Measurements from ENCODE around the gene ALK.

The ALK gene

DNA sequence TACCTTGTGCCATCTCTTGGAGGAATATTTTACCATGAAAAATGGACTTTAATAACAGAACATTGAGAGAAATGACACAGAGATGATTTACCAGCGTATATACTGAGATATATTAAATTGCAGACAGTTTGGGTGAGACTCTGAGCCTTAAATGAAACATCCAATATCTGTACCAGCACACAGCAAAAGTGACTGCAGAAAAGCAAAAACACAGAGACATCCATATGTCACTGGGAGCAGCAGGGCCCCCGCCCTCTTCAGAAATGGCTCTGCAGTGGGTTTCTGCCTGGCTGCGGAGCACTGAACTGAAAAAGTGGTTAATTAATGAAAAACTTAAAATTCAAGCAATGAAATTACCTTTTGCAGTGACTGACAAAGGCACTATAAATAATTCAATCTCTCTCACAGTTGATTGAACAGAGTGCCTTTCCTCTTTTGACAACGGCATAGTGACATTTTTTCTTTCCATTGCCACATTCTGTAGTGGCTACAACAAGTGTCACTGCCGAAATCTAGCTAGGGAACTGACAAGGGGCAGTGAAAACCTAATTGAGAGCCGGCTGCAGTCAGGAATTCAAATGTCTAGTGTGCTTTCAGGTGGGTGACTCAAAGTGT lies 353.4 kb downstream of the ALK start:
- no peak for DNase-seq

DNA sequence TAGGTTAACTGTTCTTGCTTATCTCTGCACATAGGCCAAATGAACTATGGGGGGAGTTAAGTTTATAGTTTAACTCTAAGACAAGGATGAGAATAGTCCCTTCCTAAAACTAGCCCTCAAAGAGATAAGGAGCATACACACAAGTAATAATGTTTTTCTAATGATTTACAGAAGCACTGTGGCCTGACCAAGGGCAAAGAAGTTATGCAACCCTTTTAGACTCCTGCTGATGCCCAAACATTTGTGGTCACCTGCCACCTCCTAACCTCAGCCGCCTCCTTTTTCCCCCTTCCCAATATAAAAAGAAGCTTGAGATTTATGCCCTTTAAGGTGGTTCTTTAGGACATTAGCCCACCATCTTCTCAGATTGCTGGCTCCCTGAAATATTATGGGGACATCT lies 357.7 kb downstream of the ALK start:
- DNase-seq, result no peak

DNA sequence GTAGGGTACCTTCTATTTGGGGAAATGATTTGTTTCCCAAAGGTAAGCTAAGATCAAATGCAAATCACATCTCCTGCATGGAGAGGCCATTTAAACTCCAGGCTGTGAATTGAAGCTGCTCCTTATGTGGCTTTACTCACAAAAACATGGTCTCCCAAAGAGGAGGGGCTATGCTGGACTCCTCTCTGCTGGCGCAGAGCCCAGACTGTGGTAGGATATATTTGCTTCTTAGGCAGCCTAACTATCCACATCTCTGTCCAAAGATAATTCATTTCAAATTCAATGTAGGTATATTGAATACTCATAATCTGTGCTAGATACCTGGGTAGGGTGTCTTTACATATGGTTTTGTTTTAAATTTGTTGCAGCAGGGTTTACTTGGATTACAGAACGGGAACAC lies 358.5 kb downstream of the ALK start:
- no peak for DNase-seq

DNA sequence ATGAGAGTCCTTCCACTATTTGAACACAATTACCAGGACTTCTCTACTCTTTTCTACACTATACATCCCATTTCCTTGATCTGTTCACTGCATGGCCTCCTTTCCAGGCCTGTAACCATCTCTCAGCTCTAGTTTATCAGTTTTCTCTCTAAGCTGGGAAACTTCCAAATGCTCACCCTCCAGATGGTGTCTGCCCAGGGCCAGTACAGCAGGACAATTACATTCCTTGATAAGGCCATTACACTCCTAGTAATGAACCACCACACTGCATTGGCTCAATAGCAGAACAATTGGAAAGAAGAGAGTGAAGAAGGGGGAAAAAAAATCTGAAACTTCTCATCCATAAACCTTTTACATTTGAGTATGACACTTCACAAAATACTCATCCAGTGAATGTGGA lies 359.1 kb downstream of the ALK start:
- DNase-seq, result no peak

DNA sequence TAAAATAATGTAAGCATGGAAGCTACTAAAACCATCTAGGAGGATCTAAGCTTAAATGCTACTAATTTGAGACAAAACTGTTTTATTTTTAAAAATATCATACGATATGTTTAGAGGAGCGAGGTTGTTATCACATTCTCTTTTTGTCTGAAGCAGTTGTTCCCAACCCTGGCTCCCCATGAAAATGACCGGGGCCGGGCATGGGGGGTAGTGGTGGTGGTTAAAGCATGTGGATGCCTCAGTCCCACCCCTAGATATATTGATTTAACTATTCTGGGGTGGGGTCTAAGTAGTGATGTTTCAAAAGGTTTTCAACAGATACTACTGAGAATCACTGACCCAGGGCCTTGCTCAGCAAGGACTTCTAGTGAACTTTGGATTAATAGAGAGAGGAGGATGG lies 359.8 kb downstream of the ALK start:
- no peak for DNase-seq

DNA sequence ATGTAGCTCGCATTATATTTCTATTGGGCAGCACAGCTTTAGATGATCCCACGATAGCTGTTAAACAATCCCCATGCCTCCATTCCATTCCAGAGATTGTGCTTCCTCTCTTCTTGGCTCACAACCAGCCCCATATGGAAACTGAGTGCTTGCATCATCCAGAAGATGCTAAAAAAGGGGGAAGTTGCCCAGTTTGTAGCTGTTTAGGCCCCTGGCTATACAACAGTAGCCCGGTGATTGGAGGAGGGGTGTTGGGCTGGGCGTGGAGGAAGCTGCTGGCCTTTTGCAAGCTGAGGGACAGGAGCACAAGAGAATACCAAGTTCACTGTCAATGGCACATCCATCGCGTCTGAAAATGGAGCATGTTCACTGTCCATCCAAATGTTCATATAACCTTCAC lies 360.2 kb downstream of the ALK start:
- no peak for DNase-seq

DNA sequence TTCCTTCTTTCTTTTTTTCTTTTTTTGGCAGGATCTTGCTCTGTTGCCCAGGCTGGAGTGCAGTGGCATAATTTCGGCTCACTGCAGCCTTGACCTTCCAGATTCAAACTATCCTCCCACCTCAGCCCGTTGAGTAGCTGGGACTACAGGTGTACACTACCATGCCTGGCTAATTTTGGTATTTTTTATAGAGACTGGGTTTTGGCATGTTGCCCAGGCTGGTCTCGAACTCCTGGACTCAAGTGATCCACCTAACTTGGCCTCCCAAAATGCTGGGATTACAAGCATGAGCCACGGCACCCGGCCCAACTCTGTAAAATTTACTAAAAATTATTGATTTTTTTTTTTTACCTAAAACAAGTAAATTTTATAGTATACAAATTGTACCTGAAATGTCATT lies 360.8 kb downstream of the ALK start:
- no peak for DNase-seq

DNA sequence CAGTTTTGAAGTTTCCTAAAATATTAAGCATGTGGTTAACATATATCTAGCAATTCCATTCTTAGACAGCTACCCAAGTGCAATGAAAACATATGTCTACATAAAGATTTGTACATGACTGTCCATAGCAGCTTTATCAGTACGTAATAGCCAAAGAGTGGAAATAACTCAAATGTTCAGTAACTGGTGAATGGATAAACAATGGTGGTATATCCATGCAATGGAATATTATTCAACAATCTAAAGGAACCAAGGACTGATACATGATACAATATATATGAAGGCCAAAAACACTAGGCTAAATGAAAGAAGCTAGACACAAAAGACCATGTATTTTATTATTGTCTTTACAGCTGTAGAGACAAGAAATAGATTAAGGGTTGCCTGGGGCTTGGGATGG lies 361.4 kb downstream of the ALK start:
- DNase-seq, result no peak

DNA sequence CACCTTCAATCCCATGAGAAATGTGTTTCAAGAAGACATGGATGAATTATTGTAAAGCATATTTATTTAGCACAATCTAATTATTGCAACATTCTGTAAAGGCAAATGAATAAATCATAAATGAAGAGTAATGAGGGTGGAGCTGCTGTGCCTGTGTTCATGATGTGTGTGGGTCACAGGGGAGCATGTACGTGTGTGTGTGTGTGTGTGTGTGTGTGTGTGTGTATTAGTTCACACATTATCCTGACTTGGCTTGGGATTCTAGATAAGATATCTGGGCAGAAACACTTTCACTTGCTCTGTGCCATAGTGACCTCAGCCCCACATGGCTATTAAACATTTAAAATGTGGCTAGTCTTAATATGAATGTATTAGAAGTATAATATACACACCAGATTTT lies 361.8 kb downstream of the ALK start:
- no peak for DNase-seq

DNA sequence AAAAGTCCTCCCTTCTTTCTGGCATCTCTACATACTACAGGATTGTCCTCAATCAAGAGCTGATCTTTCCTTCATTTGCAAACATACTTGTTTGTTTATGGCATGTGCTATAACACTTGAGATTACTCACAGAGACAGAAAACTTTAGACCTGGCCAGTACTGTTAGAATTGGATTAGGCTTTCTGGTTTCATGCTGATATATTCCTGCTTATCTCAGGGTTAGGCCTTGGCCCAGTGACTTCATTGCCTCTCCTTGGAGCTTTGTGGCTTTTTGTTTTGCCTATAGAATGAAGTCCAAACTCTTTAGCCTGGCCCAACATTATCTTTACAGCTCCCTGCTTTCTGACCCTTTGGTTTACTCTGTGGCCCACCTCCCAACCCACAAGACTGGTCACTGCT lies 363.3 kb downstream of the ALK start:
- DNase-seq, result no peak

DNA sequence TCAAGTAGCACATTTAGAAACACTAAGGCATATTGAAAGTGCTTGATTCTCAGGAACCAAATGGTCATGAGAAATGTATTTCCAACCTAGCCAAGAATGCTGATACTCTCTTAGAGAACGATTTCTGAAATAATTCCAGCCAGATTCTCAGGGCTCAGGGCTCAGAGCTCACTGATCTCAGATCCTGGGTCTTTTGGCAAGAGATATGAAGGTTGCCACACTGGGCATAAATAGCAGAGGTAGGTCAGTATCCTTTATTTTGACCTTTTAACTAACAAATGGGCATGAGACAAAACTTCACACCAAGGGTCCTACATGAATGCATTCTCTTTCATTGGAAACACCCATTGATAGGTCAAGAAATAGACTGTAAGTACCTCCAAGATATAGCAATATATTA lies 364.1 kb downstream of the ALK start:
- no peak for DNase-seq

DNA sequence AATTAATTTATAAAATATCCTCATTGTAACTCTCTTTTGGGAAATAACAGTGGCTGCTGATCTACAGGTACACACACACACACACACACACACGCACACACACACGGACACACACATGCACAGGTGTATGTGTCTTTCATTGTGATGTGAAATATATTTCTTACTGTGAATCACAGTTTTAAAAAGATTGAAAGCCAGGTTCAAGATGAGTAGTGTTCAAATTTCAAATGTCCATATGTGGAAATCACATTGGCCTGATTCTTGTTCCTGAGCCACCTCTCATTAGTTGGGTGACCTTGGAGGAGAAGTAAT lies 372.4 kb downstream of the ALK start:
- DNase-seq, result no peak

DNA sequence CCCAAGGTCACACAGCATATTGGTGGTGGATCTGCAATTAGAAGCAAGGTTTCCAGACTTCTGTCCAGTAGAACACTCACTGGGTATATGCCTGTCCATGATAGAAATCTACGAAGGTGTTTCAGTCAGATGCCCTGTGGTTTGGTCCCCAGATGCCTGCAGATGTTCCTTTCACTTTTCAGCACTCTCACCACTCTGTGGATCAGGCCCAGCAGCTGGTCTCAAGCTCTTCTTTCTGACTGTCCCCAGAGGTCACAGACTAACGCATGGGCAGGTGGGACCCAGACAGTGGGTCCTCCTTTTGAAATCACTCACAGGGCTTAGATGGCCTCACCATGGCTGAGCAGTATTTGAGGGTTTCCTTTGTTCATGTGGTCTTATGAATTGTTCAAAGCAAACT lies 376.5 kb downstream of the ALK start:
- DNase-seq, result no peak

DNA sequence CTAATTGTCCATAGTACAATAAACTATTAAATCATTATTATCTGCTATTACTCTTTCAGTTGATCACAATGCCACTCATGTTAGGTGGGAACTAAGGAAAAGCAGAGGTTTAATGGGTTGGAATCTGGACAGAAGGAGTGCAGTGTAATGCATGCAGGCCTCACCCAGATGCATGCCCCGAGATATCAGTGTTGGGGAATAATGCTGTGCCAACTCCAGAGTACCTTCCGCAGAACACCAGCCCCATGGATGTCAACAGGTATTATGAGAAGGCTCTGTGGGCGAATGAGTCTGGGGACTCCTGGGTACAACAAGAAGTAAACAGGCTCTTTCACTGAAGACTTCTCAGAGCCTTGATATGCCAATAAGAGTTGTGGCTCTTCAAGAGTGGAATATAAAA lies 377.4 kb downstream of the ALK start:
- no peak for DNase-seq

DNA sequence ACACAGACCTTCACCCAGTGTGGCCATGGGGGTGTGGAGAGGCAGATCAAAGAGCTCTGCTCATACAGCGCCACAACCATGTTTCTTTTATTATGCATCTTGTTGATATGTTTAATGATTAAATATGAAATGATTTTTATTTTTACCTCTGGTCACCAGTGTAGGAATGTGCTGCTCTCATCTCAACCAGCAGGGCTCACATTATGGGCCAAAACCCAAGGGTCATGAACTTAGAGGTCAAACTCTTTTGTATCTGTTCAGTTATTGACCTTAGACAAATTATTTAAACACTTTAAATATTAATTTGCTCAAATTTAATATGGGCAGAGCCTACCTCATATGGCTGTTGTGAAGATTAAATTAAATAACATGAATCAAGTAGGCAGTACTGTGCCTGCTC lies 386.2 kb downstream of the ALK start:
- DNase-seq, result no peak

DNA sequence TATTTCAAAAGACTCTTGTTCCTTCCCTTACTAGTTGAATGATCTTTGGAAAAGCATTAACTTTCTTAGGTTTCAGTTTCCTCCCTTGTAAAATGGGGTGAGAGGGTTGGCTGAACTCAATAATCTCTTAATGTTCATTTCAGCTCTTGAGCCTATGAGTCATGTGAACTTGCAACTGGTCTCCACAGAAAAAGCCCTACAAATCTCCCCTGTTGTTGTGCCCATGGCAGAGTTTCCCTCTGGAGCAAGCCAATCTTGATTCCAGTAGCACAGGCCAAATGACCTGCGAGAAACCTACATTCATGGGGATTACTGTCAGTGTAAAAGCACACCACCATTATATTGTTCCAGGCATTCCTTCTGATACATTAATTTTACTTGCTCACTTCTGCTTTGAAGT lies 388.9 kb downstream of the ALK start:
- DNase-seq, result no peak

DNA sequence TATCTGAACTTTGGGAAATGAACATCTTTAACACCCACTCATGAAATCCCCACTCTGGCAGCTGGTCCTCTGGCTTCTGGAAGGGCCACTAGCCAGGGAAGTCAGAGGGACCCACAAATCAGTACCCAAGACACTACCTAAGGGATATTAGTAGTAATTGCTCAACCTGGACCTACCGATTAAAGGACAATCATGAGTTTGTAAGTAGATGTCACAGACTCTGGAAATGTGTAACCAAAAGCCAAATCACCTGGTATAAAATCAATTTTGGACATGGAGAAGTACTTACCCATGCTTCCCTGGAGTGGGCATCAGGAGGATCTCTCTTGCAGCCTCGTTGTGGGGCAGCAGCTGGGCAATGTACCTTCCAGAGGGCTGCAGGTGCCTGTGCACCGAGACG lies 389.8 kb downstream of the ALK start:
- DNase-seq, result no peak

DNA sequence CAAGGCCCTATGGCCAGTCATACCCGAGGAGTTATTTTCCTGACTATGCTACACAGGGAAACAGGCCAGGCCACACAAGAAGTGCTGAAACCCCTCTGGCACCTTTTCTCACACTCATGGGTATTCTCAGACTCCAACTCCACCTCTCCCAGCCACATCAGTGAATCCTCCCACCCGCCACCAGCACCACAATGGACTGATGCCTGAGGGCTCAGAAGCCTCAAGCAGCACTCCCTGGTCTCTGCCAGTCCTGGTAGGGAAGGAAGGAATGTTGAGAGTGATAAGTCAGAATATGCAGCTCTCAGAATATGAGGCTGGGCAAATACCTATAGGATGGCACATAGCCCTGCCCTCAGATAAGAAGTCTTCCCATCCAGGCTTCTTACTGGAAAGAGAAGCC lies 391.1 kb downstream of the ALK start:
- no peak for DNase-seq

DNA sequence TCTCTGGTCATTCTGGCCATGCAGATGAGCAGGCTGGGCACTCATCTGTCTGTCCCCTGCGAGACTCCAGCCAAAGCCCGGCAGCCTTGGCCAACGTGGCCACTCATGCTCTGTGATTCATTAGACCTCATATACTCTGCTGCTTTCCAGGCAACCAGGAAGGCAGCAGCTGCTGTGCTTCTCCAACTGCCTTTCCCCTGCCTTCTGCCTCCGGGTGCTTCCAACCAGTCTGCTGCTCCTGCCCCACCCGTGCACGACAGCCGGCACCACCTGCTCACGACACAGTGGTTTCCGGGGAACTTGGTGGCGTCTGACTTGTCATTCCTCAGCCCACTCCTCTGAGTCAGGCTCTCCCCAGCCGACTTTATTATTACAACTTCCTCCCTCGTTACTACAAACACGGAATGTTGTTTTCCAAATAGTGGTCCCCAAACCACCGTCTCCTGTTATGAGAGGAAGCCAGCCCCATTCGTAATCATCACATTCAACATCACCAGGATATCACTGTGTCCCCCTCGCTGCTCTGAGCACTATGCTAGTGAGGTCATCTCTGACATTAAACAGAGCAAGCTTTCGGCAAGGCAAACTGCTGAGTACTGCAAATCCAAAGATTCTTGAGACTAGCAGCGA lies 392.4 kb downstream of the ALK start:
- no peak for DNase-seq

DNA sequence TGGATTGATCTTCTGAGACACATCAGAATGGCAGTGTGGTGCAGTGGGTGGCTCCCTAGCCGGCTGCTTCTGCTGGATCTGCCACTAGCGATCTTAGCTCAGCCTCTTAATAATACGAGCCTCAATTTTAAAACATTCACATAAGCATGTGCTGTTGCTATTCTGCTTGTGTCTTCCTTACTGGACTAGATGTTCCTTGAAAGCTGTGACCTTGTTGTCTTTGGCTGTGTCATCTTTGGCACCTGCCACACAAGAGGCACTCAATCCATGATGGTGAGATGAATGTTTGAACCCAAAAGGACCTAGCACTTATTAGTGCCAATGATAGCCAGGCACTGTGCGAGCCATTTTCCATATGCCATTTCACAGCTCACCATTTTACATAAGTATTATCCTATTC lies 393.0 kb downstream of the ALK start:
- DNase-seq, result no peak

DNA sequence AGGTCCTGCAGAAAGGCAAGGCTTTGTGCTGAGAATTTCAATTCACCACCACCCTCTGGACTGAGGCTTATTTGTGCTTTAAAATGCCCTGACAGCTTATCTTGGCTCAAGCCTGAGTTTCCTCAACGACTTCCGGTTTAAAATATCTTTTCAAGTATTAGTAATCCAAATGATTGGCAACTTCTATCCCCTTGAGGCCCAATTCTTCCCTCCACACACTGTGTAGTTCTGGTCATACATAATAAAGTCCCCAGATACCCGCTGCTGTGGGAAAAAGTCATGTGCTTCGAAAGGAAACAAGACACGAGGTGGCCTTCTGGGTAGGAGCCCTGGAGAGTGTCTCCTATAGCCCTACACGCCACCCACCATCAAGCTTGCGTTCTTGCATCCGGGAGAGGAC lies 393.4 kb downstream of the ALK start:
- no peak for DNase-seq

DNA sequence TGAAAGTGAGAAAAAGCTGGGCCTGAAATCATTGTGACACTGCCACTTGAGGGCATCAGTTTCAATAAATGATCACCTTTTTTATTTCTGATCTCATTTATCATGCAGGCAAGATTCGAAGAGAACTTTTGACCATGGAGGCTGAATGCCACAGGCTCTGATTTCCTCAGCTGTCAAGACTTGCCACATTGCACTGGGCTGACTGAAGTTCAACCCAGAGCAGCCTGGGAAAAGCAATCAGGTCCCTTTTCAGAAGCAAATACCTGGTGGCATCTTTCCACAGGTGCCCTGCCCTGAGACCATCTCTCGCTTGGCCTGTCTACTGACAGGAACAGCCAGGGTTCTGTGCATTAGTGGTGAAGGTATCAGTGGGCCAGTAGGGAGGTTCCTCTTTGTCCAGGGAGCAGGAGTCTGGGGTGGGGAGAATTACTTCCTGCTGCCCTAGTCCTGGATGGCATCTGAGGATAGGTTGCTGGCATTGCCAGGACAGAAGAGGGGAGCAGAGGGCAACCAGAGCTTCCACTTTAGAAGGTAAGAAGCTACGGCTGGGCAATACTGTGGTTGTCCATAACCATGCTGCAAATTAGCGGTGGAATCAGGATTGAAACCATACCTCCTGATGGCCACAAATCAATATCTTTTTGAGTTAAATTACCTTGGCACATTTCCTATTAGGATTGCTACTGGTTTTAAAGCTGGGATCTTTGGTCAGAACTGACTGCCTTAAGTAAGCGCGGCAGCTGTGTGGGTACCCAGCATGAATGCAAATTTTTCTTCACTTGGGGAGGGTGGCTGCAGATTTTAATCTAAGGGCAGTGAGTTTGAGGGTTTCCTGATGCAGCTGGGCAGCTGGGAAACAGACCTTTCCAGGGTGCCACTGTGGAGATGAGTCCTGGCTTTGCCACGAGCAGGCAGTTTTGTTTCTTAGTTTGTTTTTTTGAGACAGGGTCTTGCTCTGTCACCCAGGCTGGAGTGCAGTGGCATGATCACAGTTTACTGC lies 394.5 kb downstream of the ALK start:
- DNase-seq, result no peak

DNA sequence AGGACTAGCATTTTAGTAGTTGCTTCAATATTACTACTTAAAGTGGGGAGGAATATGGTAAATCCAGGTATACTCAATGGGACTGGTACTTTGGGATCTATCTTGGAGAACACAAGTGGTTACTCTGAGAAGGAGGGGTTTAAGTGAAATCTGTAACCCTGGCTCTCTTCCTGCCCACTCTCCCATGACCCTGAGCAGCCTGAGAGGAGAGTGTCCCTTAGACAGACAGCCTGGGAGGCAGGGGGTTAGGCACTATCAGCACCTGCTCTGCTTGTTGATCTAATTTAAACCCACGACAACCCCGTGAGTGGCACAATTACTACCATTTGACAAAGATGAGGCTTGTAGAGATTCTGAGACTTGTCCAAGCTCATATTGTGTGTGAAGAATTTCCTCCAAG lies 395.5 kb downstream of the ALK start:
- no peak for DNase-seq

DNA sequence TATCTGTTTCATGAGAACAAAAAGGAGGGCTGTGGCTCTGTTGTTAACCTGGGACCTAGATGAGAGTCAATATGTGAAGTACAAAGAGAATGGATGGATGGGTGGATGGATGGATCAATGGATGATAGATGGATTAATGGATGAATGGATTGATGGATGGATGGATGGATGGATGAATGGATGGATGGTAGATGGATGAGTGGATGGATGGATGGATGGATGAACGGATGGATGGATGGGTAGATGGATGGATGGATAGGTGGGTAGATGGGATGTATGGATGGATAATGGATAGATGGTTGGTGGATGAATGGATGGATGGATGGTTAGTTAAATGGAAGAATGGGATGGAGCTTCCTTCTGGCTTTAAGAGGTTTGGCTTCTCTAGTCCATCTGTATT lies 396.7 kb downstream of the ALK start:
- no peak for DNase-seq

All from GF-D8 (cell line).